Neutrophil (primary cell): Measurements from ENCODE around the gene ZNF773.
"Not testable (repeated sequence)": the region's sequence is repeated elsewhere in the genome, so short reads cannot be mapped to it uniquely, and the experiment has no call there.

Experiments
- H3K27ac ChIP-seq: fragments of 200-600 bp; sonication (generic); 2 replicates; pipeline ENCODE4 v1.5.1; 2016; ENCODE audit warnings: mild to moderate bottlenecking, moderate library complexity
- H3K27me3 ChIP-seq: fragments of 200-600 bp; sonication (generic); 2 replicates; pipeline ENCODE4 v1.6.0; 2016; ENCODE audit warnings: mild to moderate bottlenecking
- H3K36me3 ChIP-seq: fragments of 200-600 bp; sonication (generic); 2 replicates; pipeline ENCODE4 v1.5.1; 2017
- H3K4me1 ChIP-seq, 2 experiments: fragments of 200-600 bp in 1 of 2; sonication (generic) in 1 of 2; 1 replicate in 1 of 2; 2 replicates in 1 of 2; pipeline versions ENCODE4 v1.5.1 to v1.6.1; 2013 to 2016; ENCODE audit warnings: low read depth in 1 of 2, low read length in 1 of 2, mild to moderate bottlenecking in 1 of 2, moderate library complexity in 1 of 2; ENCODE audit not compliant: control insufficient read depth in 1 of 2, insufficient read depth in 1 of 2
- H3K4me3 ChIP-seq, 2 experiments: fragments of 200-600 bp in 1 of 2; sonication (generic) in 1 of 2; 1 replicate in 1 of 2; 2 replicates in 1 of 2; pipeline ENCODE4 v1.5.1; 2013 to 2016; ENCODE audit warnings: low read depth in 1 of 2, low read length in 1 of 2, mild to moderate bottlenecking in 1 of 2, moderate library complexity in 1 of 2
- H3K9me3 ChIP-seq: fragments of 200-600 bp; sonication (generic); 2 replicates; pipeline ENCODE4 v1.5.1; 2016
- CTCF ChIP-seq: fragments of 200-600 bp; sonication (generic); IDR thresholded peaks from 2 replicates; pipeline ENCODE4 v1.5.1; 2016; ENCODE audit warnings: antibody characterized with exemption

Gene ZNF773

DNA sequence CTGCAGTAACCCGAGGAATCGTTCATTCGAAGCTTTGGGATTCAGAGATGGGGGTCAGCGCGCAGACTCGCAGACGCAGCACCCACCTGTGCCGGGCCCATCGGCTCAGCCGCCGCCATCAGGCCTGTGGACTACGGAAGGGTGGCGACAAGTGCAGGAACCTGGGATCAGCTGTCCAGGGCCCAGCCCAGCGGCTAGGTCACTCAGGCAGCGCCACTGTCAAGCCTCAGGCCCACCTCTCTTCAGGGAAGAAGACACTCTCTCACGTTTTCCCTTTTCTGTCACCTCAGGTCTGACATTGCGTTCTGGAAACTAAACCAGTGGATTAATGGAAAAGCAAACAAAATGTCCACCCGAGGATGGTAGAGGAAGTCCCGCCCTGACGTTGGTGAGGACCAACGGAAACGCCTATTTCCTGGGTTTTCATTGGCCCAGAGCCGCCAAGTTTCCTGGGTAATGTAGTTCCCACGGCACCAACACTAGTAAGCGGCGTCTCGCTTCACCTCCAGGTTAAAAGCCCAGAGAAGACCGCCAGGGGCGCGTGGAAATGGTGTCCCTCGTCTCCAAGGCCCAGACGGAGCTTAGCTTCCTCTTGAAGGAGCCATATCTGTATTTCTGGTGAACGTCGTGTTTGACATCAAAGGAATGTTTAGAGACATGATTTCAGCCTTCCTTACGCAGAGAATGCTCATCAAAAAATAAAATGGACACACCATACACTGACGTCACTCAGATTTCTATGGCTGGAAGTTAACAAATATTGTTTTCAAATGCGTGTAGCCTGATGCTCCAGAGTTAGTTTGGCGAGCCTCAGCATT, 22.3 kb upstream of the ZNF773 start, which contains the start of gene ZNF772:
ZNF772 (minus strand) TSS at position 376 of the 818 bp plus-strand sequence; CDS start at position 119, 257 bp downstream.
- peak; percentile 9 for TF ChIP-seq CTCF
- H3K27ac ChIP-seq, result peak within 1 kb of the TSS; percentile 58
- no peaks in the 10 kb centered on the region for H3K27me3 ChIP-seq
- peaks cover 43% of the 10 kb centered on the region for H3K9me3 ChIP-seq
- H3K36me3 ChIP-seq, result no peaks in the 10 kb centered on the region
- H3K4me3 ChIP-seq, result peak within 1 kb of the TSS; percentile 67 to 72
- H3K4me1 ChIP-seq, result peaks cover 10 to 13% of the 10 kb centered on the region in 2 experiments

DNA sequence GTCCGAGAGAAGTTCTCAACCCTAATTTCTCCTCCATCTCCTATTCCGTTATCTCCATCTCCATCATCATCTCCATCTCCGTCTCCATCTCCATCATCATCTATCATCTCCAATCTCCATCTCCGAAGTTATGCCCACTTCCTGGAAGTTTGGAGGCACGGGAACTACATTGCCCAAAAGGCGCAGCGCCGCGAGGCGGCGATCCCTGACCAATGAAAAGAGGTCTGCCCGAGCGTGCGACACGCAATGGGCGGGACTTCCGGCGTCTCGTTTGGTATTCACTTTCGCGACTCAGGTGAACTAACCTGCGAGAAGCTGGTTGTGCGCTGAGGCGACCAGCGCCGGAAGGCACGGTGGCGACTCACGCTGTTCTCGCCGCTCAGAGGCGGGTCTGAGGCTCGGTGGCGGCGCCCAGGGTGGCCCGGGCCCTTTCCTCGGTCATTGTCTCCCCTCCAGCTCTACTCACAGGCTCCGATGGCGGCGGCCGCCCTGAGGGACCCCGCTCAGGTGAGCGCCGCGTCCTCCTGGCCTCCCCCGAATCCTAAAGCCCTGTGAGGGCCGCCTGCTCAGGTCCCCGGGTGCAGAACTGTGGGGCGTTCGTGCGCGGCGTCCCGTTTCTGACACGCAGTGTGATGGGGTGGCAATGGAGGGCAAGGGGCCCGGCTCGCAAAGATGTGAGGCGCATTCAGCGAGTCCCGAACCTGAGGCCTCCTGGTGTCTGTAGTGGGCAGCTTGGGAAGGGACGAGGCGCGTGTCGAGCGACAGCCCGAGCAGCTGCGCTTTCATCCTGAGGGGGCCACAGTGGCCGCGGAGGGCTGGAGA, 12.1 kb upstream of the ZNF773 start, which contains the start of gene ZNF419:
ZNF419 (plus strand) TSS at position 274 of the 822 bp plus-strand sequence; CDS start at position 475, 201 bp downstream.
- not testable (repeated sequence) for H3K9me3 ChIP-seq, H3K27me3 ChIP-seq, H3K4me1 ChIP-seq, H3K36me3 ChIP-seq
- peak within 1 kb of the TSS; percentile 49 for H3K27ac ChIP-seq
- H3K4me3 ChIP-seq, result peak within 1 kb of the TSS; percentile 68 to 73

- not testable (repeated sequence) for H3K36me3 ChIP-seq, H3K27ac ChIP-seq, H3K4me3 ChIP-seq, H3K27me3 ChIP-seq, H3K4me1 ChIP-seq, H3K9me3 ChIP-seq
Measured at GRCh38 chr19:57488299-57488644, 11.5 kb upstream of the ZNF773 start.

DNA sequence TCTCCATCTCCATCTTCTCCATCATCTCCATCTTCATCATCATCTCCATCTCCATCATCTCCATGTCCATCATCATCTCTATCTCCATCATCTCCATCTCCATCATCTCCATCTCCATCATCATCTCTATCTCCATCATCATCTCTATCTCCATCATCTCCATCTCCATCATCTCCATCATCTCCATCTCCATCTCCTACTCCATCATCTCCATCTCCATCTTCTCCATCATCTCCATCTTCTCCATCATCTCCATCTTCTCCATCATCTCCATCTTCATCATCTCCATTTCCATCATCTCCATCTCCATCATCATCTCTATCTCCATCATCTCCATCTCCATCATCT, 432 bp upstream of the ZNF773 start:
- H3K36me3 ChIP-seq, H3K4me1 ChIP-seq, H3K27ac ChIP-seq, H3K27me3 ChIP-seq: not testable (repeated sequence)
- peak overlapping the region; percentile 61 to 65 for H3K4me3 ChIP-seq
- peaks cover 16% of the 10 kb centered on the region for H3K9me3 ChIP-seq

- Histone ChIP-seq H3K4me3 (peak overlapping the region in 1 of 2 experiments; percentile 65), H3K9me3 (peaks cover 17% of the 10 kb centered on the region)
- H3K4me1 ChIP-seq, H3K27ac ChIP-seq, H3K27me3 ChIP-seq, H3K36me3 ChIP-seq: not testable (repeated sequence)
Measured at GRCh38 chr19:57500400-57500799, 662 bp downstream of the ZNF773 start.

- Histone ChIP-seq H3K27ac (no peak overlapping the region), H3K36me3 (peaks cover 16% of the 10 kb centered on the region), H3K9me3 (peaks cover 38% of the 10 kb centered on the region), H3K4me1 (no peaks in the 10 kb centered on the region), H3K4me3 (no peak overlapping the region), H3K27me3 (no peaks in the 10 kb centered on the region)
- no peak for TF ChIP-seq CTCF
Measured at GRCh38 chr19:57506163-57506562, 6.4 kb downstream of the ZNF773 start.

- H3K9me3 ChIP-seq, result peaks cover 29% of the 10 kb centered on the region
- TF ChIP-seq CTCF, result no peak
- no peak overlapping the region for H3K27ac ChIP-seq
- no peaks in the 10 kb centered on the region for H3K4me1 ChIP-seq
- H3K36me3 ChIP-seq, result peaks cover 8% of the 10 kb centered on the region
- H3K27me3 ChIP-seq, result no peaks in the 10 kb centered on the region
- no peak overlapping the region for H3K4me3 ChIP-seq
Measured at GRCh38 chr19:57511484-57511883, 11.7 kb downstream of the ZNF773 start.
